Breast epithelium (tissue), 3 donors: Measurements from ENCODE around the gene CFAP251.

Source experiments
- POLR2A ChIP-seq: fragments of 450-650 bp; IDR thresholded peaks from one replicate; pipeline ENCODE4 v1.6.1; 2016; ENCODE audit warnings: antibody characterized with exemption, mild to moderate bottlenecking, moderate library complexity
- TF ChIP-seq, protein P1 (sequence below), 3 donors: fragments of 450-650 bp; IDR thresholded peaks; one replicate each; pipeline ENCODE4 v1.5.1; 2016 to 2017; ENCODE audit warnings: antibody characterized with exemption in 3 of 3, mild to moderate bottlenecking in 3 of 3, moderate library complexity in 3 of 3

GRCh38 chr12:121930862-121931261 lies 12.5 kb downstream of the CFAP251 start:
- TF ChIP-seq, protein P1, sequence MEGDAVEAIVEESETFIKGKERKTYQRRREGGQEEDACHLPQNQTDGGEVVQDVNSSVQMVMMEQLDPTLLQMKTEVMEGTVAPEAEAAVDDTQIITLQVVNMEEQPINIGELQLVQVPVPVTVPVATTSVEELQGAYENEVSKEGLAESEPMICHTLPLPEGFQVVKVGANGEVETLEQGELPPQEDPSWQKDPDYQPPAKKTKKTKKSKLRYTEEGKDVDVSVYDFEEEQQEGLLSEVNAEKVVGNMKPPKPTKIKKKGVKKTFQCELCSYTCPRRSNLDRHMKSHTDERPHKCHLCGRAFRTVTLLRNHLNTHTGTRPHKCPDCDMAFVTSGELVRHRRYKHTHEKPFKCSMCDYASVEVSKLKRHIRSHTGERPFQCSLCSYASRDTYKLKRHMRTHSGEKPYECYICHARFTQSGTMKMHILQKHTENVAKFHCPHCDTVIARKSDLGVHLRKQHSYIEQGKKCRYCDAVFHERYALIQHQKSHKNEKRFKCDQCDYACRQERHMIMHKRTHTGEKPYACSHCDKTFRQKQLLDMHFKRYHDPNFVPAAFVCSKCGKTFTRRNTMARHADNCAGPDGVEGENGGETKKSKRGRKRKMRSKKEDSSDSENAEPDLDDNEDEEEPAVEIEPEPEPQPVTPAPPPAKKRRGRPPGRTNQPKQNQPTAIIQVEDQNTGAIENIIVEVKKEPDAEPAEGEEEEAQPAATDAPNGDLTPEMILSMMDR (IDR thresholded peaks at IDR 0.05) = no peak
- no peak for TF ChIP-seq POLR2A
